HG02885 (cell line): ENCODE results near the gene WWC2.
"Not testable (repeated sequence)": the region's sequence is repeated elsewhere in the genome, so short reads cannot be mapped to it uniquely, and the experiment has no call there.

ENCODE experiments used
- ATAC-seq: cut with Tn5 transposase; IDR thresholded peaks from one replicate; pipeline ENCODE4 v1.9.1; 2021; ENCODE audit warnings: mild to moderate bottlenecking; ENCODE audit not compliant: unreplicated experiment, poor library complexity

The WWC2 gene

DNA sequence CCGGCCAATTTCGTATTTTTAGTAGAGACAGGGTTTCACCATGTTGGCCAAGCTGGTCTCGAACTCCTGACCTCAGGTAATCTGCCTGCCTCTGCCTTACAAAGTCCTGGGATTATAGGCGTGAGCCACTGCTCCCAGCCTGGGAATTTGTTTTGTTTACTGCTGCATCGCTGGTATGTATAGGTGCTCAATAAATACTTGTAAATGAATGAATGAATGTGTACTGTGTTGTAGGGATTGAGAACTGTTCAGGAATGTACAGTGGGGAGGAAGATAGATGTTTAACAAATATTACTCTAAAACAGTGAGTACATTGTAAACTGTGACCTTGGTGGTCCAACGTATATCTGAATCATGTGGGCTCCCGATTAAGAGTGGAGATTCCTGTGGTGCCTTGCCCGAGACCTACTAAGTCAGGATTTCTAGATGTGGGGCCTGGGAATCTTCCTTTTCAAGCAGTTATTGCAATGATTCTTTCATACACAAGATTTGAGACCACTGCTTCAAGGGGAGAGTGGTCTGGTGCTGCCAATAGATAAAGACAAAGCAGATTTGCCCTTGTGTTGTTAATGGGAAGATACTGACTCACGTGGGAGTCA is 41.0 kb downstream of the WWC2 start:
- ATAC-seq: no peak

GRCh38 chr4:183140911-183141320 is 41.9 kb downstream of the WWC2 start:
- no peak for ATAC-seq

- ATAC-seq: no peak
These were observed 42.9 kb downstream of the WWC2 start for GRCh38 chr4:183141997-183142396.

DNA sequence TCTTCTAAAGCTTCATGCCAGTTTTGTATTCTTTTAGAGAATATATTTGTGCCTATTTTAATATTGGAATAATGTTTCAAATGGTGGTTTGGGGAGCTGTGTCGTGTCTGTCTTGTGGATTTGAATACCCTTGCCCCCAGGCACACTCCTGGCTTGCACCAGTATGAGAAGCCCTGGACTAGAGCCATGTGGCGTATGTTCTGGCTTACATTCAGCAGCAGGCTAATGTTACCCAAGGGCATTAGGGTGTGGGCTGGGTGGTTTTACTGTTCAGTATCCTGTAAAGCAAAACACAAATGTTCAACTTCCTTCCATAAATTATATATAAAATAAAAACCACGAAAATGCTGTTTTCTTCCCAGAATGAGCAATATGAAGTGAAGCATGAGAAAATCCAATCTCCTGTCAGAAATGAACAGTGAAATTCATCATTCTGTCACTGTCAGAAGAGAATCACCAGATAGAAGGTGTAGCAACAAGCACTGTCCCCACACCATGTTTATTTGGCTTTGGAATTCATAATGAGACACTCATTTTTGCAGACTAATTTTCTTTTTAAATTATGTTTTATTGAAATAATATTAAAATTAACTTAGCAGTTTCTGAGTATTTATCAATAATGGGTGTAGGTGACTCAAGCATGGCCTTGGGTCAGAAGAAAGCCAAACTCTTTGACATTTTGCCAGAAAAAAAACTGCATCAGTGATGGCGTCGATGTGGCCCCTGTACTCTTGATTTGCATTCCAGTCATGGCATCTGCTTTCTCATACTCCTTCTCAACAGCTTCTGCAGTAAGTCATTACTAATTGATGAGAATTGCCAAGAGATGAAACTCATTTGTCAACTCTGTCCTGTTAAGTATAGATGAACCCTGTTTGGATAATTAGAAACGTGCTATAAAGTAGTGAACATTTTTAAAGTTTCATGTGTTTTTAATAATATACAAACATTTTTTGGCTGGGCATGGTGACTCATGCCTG is 43.8 kb downstream of the WWC2 start:
- no peak for ATAC-seq

- ATAC-seq: no peak
These were observed 45.7 kb downstream of the WWC2 start for GRCh38 chr4:183144787-183145186.

- ATAC-seq: no peak
These were observed 46.7 kb downstream of the WWC2 start for GRCh38 chr4:183145773-183146172.

DNA sequence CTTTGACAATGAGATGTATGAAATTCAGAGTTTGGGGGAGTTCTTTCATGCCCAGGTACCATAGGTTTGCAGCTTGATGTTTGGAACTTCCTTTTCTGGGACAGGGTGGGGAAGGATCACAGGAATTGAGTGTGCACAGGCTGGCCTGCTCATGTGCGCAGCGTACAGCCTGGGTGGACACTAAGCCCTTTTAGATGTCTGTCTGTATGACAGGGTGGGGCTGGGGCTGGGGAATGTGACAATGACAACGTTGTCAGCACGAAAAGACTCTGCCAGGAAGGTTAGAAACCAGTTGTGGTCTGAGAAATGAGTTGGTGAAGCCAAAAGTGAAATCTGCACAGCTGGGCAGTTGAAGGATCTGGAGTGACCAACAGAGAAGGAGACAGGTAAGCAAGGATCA is 47.4 kb downstream of the WWC2 start:
- ATAC-seq: no peak

DNA sequence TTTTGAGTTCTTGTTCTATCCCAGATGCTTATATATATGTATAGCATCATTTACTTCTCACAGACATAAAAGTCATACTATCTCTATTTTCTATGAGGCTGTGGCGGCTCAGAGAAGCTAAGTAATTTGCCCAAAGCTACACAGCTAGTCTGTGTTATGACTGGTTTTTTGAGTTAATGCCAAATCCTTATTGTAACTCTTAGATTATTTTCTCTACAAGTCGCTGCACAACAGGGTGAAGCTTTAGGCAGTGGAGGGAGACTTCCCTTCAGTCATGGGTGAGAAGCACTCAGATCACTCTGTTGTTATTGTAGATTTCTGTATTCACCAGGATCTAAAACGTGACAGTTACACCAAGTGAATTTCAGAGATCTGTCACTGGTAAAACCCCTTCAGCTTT is 48.1 kb downstream of the WWC2 start:
- no peak for ATAC-seq

GRCh38 chr4:183147983-183148382 is 48.9 kb downstream of the WWC2 start:
- no peak for ATAC-seq

- no peak for ATAC-seq
These were observed 50.8 kb downstream of the WWC2 start for GRCh38 chr4:183149616-183150539.

DNA sequence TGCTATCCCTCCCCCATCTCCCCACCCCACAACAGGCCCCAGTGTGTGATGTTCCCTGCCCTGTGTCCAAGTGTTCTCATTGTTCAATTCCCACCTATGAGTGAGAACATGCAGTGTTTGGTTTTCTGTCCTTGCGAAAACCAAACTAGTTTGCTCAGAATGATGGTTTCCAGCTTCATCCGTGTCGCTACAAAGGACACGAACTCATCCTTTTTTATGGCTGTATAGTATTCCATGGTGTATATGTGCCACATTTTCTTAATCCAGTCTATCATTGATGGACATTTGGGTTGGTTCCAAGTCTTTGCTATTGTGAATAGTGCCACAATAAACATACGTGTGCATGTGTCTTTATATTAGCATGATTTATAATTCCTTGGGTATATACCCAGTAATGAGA is 51.6 kb downstream of the WWC2 start:
- ATAC-seq: not testable (repeated sequence)

DNA sequence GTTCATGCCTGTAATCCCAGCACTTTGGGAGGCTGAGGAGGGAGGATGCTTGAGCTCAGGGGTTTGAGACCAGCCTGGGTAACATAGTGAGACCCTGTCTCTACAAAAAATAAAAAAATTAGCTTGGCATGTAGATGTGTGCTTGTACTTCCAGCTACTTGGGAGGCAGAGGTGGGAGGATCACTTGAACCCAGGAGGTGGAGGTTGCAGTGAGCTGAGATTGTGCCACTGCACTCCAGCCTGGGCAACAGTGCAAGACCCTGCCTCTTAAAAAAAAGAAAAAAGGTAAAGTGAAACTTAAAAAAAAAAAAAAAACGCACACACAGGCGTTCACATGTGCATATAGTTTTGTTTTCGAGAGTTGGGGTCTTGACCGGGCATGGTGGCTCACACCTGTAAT is 53.2 kb downstream of the WWC2 start:
- not testable (repeated sequence) for ATAC-seq

DNA sequence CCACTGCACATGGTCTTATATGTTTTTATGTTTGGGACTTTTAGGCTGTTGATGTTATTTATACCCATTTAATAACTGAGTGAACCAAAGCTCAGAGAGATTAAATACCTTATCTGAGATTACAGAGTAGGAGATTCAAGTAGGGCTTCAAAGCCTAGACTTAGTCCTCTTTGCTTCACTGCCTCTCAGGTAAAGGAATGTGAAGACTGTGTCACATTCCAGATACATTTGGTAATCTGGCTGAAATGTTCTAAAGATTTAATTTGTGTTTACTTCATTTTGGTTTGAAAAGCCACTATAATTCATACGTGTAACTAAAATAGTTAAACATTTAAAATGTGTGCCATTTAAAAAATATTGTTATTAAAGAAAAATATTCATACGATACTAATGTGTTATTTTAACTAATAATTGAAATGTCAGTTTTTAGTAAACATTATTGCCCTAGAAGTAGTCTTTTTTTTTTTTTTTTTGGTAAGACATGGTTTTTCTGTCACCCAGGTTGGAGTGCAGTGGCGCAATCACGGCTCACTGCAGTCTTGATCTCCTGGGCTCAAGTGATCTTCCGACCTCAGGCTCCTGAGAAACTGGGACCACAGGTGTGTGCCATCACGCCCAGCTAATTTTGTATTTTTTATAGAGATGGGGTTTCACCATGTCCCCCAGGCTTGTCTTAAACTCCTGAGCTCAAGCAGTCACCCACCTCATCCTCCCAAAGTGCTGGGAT is 54.3 kb downstream of the WWC2 start:
- ATAC-seq: no peak

DNA sequence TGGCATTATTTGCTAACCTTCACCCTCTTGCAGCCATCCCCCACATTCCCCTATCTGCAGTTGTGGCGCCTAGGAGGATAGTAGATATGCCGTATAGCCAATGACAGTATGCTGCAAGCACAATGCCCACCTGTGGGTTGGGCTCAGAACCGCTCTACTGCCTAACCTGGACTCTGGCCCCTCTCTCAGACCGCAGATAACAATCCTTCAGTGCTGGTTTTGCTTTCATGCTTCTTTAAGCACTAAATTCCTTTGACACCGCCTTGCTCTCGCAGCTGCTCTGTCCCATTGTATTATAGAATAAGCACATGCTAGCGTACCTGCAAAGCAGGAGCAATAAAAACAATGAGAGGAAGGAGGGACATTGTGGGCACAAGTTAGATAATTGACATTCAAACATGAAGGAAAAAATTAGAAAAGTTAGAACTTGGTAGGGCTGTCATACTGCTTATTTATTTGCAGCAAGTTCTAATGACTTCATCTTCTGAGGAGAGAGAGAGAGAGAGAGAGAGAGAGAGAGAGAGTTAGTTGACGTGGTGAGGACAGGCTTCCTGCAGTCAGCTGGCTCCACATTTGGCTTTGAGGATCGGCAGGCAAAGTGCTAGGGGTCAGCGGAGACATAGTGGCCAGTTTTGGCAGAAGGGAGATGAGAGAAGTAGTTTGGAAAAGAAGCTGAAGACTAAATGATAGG is 55.8 kb downstream of the WWC2 start:
- no peak for ATAC-seq

DNA sequence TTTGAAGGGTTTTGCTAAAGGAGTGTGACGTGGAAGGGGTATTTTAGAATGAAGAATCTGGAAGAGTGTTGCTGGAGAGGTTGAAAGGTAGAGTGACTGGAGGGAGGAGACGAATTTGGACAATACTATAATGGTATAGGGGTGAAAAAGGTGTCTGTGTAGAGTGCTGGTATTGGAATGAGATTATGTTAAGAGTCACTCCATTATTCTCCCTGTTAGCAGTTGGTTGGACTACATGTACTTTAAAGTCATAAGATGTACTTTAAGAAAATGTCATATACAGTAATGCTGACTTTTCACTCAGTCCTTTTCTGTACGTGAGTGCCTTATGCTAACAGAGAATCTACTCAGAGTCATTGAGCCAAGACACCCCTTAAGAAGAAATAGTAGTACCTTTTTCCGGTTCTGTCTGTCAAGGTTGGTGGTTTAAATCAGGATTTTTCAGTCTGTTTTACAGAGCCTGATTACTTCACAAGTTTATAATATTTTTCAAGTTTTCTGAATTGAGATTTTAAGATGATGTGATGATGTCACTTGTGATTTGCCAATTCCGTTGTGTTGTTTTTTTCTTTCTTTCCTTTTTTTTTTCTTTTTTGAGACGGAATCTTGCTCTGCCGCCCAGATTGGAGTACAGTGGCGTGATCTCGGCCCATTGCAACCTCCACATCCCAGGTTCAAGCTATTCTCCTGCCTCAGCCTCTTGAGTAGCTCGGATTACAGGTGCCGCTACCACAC is 56.6 kb downstream of the WWC2 start:
- ATAC-seq: no peak

- ATAC-seq: no peak
These were observed 58.2 kb downstream of the WWC2 start for GRCh38 chr4:183157215-183157614.

DNA sequence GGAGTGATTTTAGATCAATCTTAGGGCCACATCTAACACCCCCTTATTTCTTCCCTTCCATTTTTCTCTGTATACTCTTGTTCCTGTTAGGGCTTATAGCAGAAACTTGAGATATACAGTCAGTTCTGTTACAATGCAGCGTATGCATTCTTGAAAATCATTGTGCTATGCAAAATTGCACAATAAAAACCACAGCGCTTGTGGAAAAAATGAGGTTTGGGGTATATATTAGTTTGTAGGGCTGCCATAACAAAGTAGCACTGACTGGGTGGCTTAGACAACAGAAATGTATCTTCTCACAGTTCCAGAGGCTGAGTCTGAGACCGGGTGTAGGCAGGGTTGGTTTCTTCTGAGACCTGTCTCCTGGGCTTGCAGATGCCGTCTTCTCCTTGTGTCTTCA is 59.0 kb downstream of the WWC2 start:
- no peak for ATAC-seq

DNA sequence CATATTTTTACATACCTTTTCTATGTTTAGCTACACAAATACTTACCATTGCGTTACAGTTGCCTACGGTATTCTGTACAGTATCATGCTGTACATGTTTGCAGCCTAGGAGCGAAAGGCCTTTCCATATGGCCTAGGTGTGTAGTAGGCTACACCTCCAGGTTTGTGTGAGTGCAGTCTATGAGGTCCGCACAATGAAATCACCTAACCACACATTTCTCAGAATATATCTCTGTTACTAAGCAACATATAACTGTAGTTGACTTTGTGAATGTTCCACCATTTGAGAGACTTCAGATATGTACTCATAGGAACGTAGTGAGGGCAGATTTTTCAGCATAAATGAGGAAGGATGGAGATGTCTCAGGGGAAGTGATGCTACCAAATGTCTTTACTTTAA is 62.6 kb downstream of the WWC2 start:
- no peak for ATAC-seq

DNA sequence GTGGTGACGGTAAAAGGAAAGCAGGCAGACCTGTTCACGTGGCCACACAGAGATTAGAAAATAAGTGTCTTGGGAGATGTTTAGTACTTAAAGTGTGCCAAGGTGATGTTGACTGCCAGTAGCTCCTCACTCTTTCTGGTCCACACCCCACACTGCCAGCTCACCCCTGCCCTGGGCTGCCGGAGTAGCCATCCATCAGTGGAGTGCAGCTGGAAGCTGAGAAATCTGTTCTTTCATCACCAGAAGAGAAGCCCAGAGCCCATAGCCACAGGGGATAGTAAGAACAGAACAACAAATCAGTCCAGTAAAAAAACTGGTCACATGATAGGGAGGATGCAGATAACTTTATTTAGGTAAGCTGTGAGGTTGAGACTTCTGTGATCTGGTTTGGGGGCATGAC is 64.1 kb downstream of the WWC2 start:
- no peak for ATAC-seq
